Heart right ventricle (tissue), 16 donors: ENCODE data around the gene FAM89A. TPM values are rescaled to one million over a fixed set of nuclear protein-coding genes. Genes with fewer than 3 reads are reported as not detected.
A peak's percentile ranks its signal among the peaks of the same experiment; 100 is the strongest.

Experiments used
- ATAC-seq, 8 donors: fragments of 200-7000 bp; cut with Tn5 transposase; one replicate each; pipeline ENCODE4 v1.9.1; 2020; ENCODE audit warnings: mild to moderate bottlenecking in 8 of 8, moderate library complexity in 8 of 8, moderate number of reproducible peaks in 1 of 8
- DNase-seq, 2 donors: peaks; one replicate each; pipeline ENCODE4 v3.0.0-alpha.2; 2020
- H3K27ac ChIP-seq, 10 donors: fragments of 200-600 bp; sonication (generic) in 2 of 10; one replicate each; pipeline versions ENCODE4 v1.5.0 to v1.8.0; 2020 to 2022; ENCODE audit warnings: mild to moderate bottlenecking in 3 of 10
- H3K27me3 ChIP-seq, 7 donors: fragments of 200-600 bp; one replicate each; pipeline ENCODE4 v1.8.0; 2021 to 2022; ENCODE audit warnings: mild to moderate bottlenecking in 2 of 7
- H3K36me3 ChIP-seq, 9 donors: fragments of 200-600 bp; sonication (generic) in 1 of 9; one replicate each; pipeline versions ENCODE4 v1.5.0 to v1.8.0; 2020 to 2022; ENCODE audit warnings: mild to moderate bottlenecking in 2 of 9
- H3K4me1 ChIP-seq, 9 donors: fragments of 200-600 bp; sonication (generic) in 1 of 9; one replicate each; pipeline versions ENCODE4 v1.5.0 to v1.8.0; 2020 to 2022; ENCODE audit warnings: mild to moderate bottlenecking in 4 of 9
- H3K4me3 ChIP-seq, 10 donors: fragments of 200-600 bp; sonication (generic) in 2 of 10; one replicate each; pipeline versions ENCODE4 v1.5.0 to v1.8.0; 2020 to 2022; ENCODE audit warnings: mild to moderate bottlenecking in 7 of 10, moderate library complexity in 2 of 10
- H3K9me3 ChIP-seq, 11 donors: fragments of 200-600 bp in 10 of 11; sonication (generic) in 2 of 11; one replicate each; pipeline versions ENCODE4 v1.5.0 to v1.8.0; 2013 to 2022; ENCODE audit warnings: mild to moderate bottlenecking in 2 of 11, control low read depth in 1 of 11, moderate library complexity in 1 of 11
- CTCF ChIP-seq, 9 donors: fragments of 200-600 bp; sonication (generic) in 2 of 9; IDR thresholded peaks; one replicate each; pipeline versions ENCODE4 v1.5.0 to v1.8.0; 2021 to 2022; ENCODE audit warnings: antibody characterized with exemption in 9 of 9, mild to moderate bottlenecking in 5 of 9, moderate library complexity in 1 of 9
- WGBS, 2 donors: extraction: QIAGEN DNeasy Blood & Tissue Kit; methylation state at CpG; one replicate each; pipeline ENCODE4 v1.1.7; 2013; ENCODE audit warnings: inconsistent platforms in 1 of 2; 5-methylcytosine and 5-hydroxymethylcytosine counted together
- intact Hi-C, 10 donors: fragments of 100-400 bp; cut with DNase I; formaldehyde crosslinking; loops; one replicate each; pipeline versions ENCODE4 v1.11.1 to v1.14.2; 2022
- long read RNA-seq, 3 donors: library from polyadenylated mRNA; unstranded; transcript quantifications; one replicate each; pipeline ENCODE4 v2.0.0, GENCODE V29; 2020 to 2021
- polyA plus RNA-seq, 2 donors: library from polyadenylated mRNA; stranded (reverse); fragments of 200-250 nt; gene quantifications; one replicate each; pipeline ENCODE4 v1.2.3, GENCODE V29; 2013
- total RNA-seq, 10 donors: library from RNA; stranded (reverse); fragmentation: NEBNext Ultra II Directional in 3 of 10; extraction: Animal tissue kit (Norgen Biotek cat#: 25700) in 3 of 10; gene quantifications; one replicate each; pipeline versions ENCODE4 v1.2.1 to v1.2.4, GENCODE V29; 2021 to 2023
- donor health status: Arrhythmogenic right ventricular cardiomyopathy.
- donor health status: ischemic (EF 13 %, LVEDD 7.1; RV severe dilation, severe dysfunction).
- donor health status: healthy with polysubstance abuse.
- donor health status: DM: no; HTN: yes; CAD: no.
- donor health status: DM: no; HTN: no; CAD: no.
- donor health status: ischemic (EF 25% LVEDD 6.9; RV normal size, moderate dysfunction).
- donor health status: ischemic (EF 25% LVEDD 5.7; RV mildly dilated, moderate dysfunction).
- donor health status: healthy.
- donor health status: DM: yes; HTN: yes; CAD: no.
- donor health status: Ischemic cardiomyopathy.
- donor health status: ischemic (EF 35%, LVEDD 5.7; RV mildly dilated, moderate dysfunction).
- donor health status: nonischemic (EF 11% LVEDD 7.7; RV severe dilation, severe dysfunction).
- donor health status: DM: yes; HTN: yes; CAD: no.
- donor health status: PGD.
- donor health status: ischemic (EF 29% LVEDD 5.4; RV normal size, mild dysfunction).
- donor health status: nonischemic (EF 23%, LVEDD 6.1; RV moderate dilation, normal function).

FAM89A gene
- total RNA-seq (10 to 100 TPM in 1 of 10 donors, 1 to 10 TPM in 9; 4.1 to 14.3 (median 5.3) TPM), polyA plus RNA-seq (1 to 10 TPM; 4.8 to 9.9 TPM)
- long read RNA-seq, donor 1, transcript FAM89A-201 (2 exons, 1,495 nt): major isoform, 18 of 18 reads
- long read RNA-seq, donor 1, partial matches to known transcripts: 0 of 18 reads
- long read RNA-seq, donor 1, other reads (novel, unspliced or antisense): 0 of 18 reads
- long read RNA-seq, donor 2, transcript FAM89A-201 (2 exons, 1,495 nt): major isoform, 6 of 6 reads
- long read RNA-seq, donor 2, partial matches to known transcripts: 0 of 6 reads
- long read RNA-seq, donor 2, other reads (novel, unspliced or antisense): 0 of 6 reads
- long read RNA-seq, donor 3, partial matches to known transcripts: 0 of 1 reads
- long read RNA-seq, donor 3, other reads (novel, unspliced or antisense): 0 of 1 reads

GRCh38 chr1:231040019-231040799 lies at the start of gene FAM89A:
Gene FAM89A (minus strand): TSS chr1:231040254. CDS start chr1:231040211, 43 bp downstream.
- intact Hi-C loops: loop anchor here in 1 of 10 donors (2.0 kb wide), 1 partner anchor 21 kb away; no protein-coding TSS in a partner anchor
- TF ChIP-seq CTCF (IDR thresholded peaks at IDR 0.05): no peak

GRCh38 chr1:231084353-231084752 lies 44.3 kb upstream of the FAM89A start:
- no peak overlapping the region for H3K27ac ChIP-seq
- H3K9me3 ChIP-seq: no peaks in the 10 kb centered on the region
- no peak for ATAC-seq
- TF ChIP-seq CTCF (IDR thresholded peaks at IDR 0.05): no peak
- WGBS, 2 donors: 84 to 87% methylated on average over 5 of the region's 5 CpGs
- H3K4me3 ChIP-seq: no peak overlapping the region
- intact Hi-C loops: no loop called here
- H3K4me1 ChIP-seq: no peaks in the 10 kb centered on the region
- no peaks in the 10 kb centered on the region for H3K36me3 ChIP-seq
- DNase-seq: no peak
- peaks cover 0 to 8% (median 0%) of the 10 kb centered on the region in 7 donors for H3K27me3 ChIP-seq

More at GRCh38 chr1:231040019-231040799, at the start of gene FAM89A:
- ATAC-seq (peak; percentile 70 to 87 (median 84)), DNase-seq (peak; percentile 67 to 72)
- WGBS, 2 donors: 2 to 3% methylated on average over 43 to 82 of the region's 82 CpGs
- H3K27me3 ChIP-seq: peaks cover 0 to 32% (median 7%) of the 10 kb centered on the region in 7 donors
- H3K27ac ChIP-seq: peak within 1 kb of the TSS in 9 of 10 donors; percentile 37 to 89 (median 79)
- peaks cover 0 to 18% (median 7%) of the 10 kb centered on the region in 11 donors for H3K9me3 ChIP-seq
- H3K4me3 ChIP-seq: peak within 1 kb of the TSS; percentile 44 to 93 (median 80)
- H3K36me3 ChIP-seq: no peaks in the 10 kb centered on the region
- peaks cover 2 to 38% (median 22%) of the 10 kb centered on the region in 9 donors for H3K4me1 ChIP-seq

GRCh38 chr1:231079163-231079562 lies 39.1 kb upstream of the FAM89A start:
- Histone ChIP-seq H3K4me3 (no peak overlapping the region), H3K36me3 (no peaks in the 10 kb centered on the region), H3K27ac (no peak overlapping the region), H3K4me1 (no peaks in the 10 kb centered on the region), H3K27me3 (peaks cover 0 to 4% (median 0%) of the 10 kb centered on the region in 7 donors), H3K9me3 (peaks cover 0 to 4% (median 0%) of the 10 kb centered on the region in 11 donors)
- no peak for DNase-seq
- intact Hi-C loops: no loop called here
- no peak for ATAC-seq
- 90 to 92% methylated on average over 4 of the region's 4 CpGs for WGBS, 2 donors
- no peak for TF ChIP-seq CTCF (IDR thresholded peaks at IDR 0.05)

GRCh38 chr1:231078250-231078649 lies 38.2 kb upstream of the FAM89A start:
- ATAC-seq (no peak), DNase-seq (no peak)
- Histone ChIP-seq H3K27me3 (no peaks in the 10 kb centered on the region), H3K4me1 (peaks cover 0 to 5% (median 0%) of the 10 kb centered on the region in 9 donors), H3K27ac (no peak overlapping the region), H3K4me3 (no peak overlapping the region), H3K9me3 (peaks cover 0 to 4% (median 0%) of the 10 kb centered on the region in 11 donors), H3K36me3 (no peaks in the 10 kb centered on the region)
- 93% methylated on average over 7 of the region's 7 CpGs for WGBS, 2 donors
- intact Hi-C loops: no loop called here
- no peak for TF ChIP-seq CTCF (IDR thresholded peaks at IDR 0.05)
